ENCODE measurements around the gene DNASE1. TPM values are rescaled to one million over a fixed set of nuclear protein-coding genes. Genes with fewer than 3 reads are reported as not detected.

The DNASE1 gene
- total and polyA plus RNA-seq, 9 of the 15 experiments (the other 6 are each of a cell fraction or from before 2014, with no cell fraction given), result 0.53 to 10.1 (median 5.9) TPM

GRCh38 chr16:3696425-3697218, 42.1 kb downstream of the DNASE1 start (continued):
- no peak for TF ChIP-seq KLF13 (tag; IDR thresholded peaks at IDR 0.05; ENCODE audit: borderline replicate concordance, low read depth)
- TF ChIP-seq HDAC1 (IDR thresholded peaks at IDR 0.05), result 0 out of 4 replicates have a peak, but pooled peaks of 1 of the 2 experiments have one; percentile 5
- TF ChIP-seq SMAD4 (CRISPR knock-in tag; conservative IDR thresholded peaks at IDR 0.05), result no peak
- TF ChIP-seq ZNF511 (CRISPR knock-in tag; IDR thresholded peaks at IDR 0.05), result no peak
- TF ChIP-seq DIDO1 (tag; IDR thresholded peaks at IDR 0.05; ENCODE audit: low read depth), result no peak
- TF ChIP-seq SRSF1 (IDR thresholded peaks at IDR 0.05; ENCODE audit: low read depth, low read length), result no peak
- TF ChIP-seq NR2C1 (IDR thresholded peaks at IDR 0.05), result no peak
- TF ChIP-seq NR2C1 (tag; IDR thresholded peaks at IDR 0.05), result no peak
- TF ChIP-seq POLR2B (IDR thresholded peaks at IDR 0.05; ENCODE audit: low read depth, partially characterized antibody), result peak; percentile 26
- no peak for TF ChIP-seq STAG1 (CRISPR knock-in tag; IDR thresholded peaks at IDR 0.05; ENCODE audit: borderline replicate concordance)
- TF ChIP-seq SMARCE1 (IDR thresholded peaks at IDR 0.05), result peak; percentile 70; the same call in 1 of the 2 replicates
- TF ChIP-seq ELF1 (tag; IDR thresholded peaks at IDR 0.05), result no peak
- peak; percentile 52; the same call in 1 of the 2 replicates for TF ChIP-seq CREM (IDR thresholded peaks at IDR 0.05; ENCODE audit: low read depth)
- no peak for TF ChIP-seq ZNF584 (CRISPR knock-in tag; IDR thresholded peaks at IDR 0.05; ENCODE audit: low read depth)
- no peak for TF ChIP-seq HMGXB4 (CRISPR knock-in tag; IDR thresholded peaks at IDR 0.05)
- no peak for TF ChIP-seq ZNF224 (CRISPR knock-in tag; IDR thresholded peaks at IDR 0.05)
- TF ChIP-seq NEUROD1 (IDR thresholded peaks at IDR 0.05; ENCODE audit: borderline replicate concordance, low read depth, low read length, partially characterized antibody), result no peak
- TF ChIP-seq RBM15 (IDR thresholded peaks at IDR 0.05; ENCODE audit: insufficient read depth, low read length), result no peak
- no peak for TF ChIP-seq ARID2 (IDR thresholded peaks at IDR 0.05)
- TF ChIP-seq KAT7 (CRISPR knock-in tag; IDR thresholded peaks at IDR 0.05; ENCODE audit: borderline replicate concordance), result no peak
- TF ChIP-seq POLR2H (tag; IDR thresholded peaks at IDR 0.05; ENCODE audit: low read depth), result no peak
- TF ChIP-seq ZNF408 (CRISPR knock-in tag; IDR thresholded peaks at IDR 0.05; ENCODE audit: low read depth), result no peak
- TF ChIP-seq FIP1L1 (IDR thresholded peaks at IDR 0.05; ENCODE audit: low read depth, low read length, poor library complexity, severe bottlenecking), result no peak
- TF ChIP-seq MTA1 (IDR thresholded peaks at IDR 0.05; ENCODE audit: borderline replicate concordance), result no peak
- TF ChIP-seq ZNF778 (CRISPR knock-in tag; IDR thresholded peaks at IDR 0.05), result no peak
- TF ChIP-seq FOSL1 (tag; conservative IDR thresholded peaks at IDR 0.05), result peak; percentile 34; the same call in 1 of the 2 replicates
- TF ChIP-seq NFE2 (IDR thresholded peaks at IDR 0.05; ENCODE audit: low read depth), result peak; percentile 99
- no peak for TF ChIP-seq MXI1 (IDR thresholded peaks at IDR 0.05; ENCODE audit: low read depth, low read length)
- TF ChIP-seq NELFE (IDR thresholded peaks at IDR 0.05; ENCODE audit: insufficient read depth, insufficient read length), result no peak
